ENCODE data around the gene DCHS1.

DCHS1 gene

GRCh38 chr11:6671991-6672390 lies 16.4 kb upstream of the DCHS1 start:
- CTCF ChIA-PET = no interaction called here
- TF ChIP-seq SUZ12 (IDR thresholded peaks at IDR 0.05) (no peak), FOXK2 (IDR thresholded peaks at IDR 0.05) (no peak), TARDBP (IDR thresholded peaks at IDR 0.05) (no peak), CTBP1 (IDR thresholded peaks at IDR 0.05; ENCODE audit: borderline replicate concordance) (no peak), L3MBTL2 (conservative IDR thresholded peaks at IDR 0.05) (no peak), FOXM1 (IDR thresholded peaks at IDR 0.05; ENCODE audit: borderline replicate concordance) (no peak), ZNF384 (IDR thresholded peaks at IDR 0.05) (no peak), FOXA1 (IDR thresholded peaks at IDR 0.05) (no peak), ARNT (IDR thresholded peaks at IDR 0.05) (no peak), LEF1 (IDR thresholded peaks at IDR 0.05; ENCODE audit: borderline replicate concordance) (no peak), BHLHE40 (IDR thresholded peaks at IDR 0.05; ENCODE audit: borderline replicate concordance) (no peak)
- TF ChIP-seq, protein P1, sequence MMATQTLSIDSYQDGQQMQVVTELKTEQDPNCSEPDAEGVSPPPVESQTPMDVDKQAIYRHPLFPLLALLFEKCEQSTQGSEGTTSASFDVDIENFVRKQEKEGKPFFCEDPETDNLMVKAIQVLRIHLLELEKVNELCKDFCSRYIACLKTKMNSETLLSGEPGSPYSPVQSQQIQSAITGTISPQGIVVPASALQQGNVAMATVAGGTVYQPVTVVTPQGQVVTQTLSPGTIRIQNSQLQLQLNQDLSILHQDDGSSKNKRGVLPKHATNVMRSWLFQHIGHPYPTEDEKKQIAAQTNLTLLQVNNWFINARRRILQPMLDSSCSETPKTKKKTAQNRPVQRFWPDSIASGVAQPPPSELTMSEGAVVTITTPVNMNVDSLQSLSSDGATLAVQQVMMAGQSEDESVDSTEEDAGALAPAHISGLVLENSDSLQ (IDR thresholded peaks at IDR 0.05) = no peak
- no peak for DNase-seq (ENCODE audit: extremely low spot score)
- POLR2A ChIA-PET = interaction anchor here (2.3 kb wide), 1 partner anchor 11 kb away, joined by 8 read pairs; the partner anchor contains the start of gene MRPL17

DNA sequence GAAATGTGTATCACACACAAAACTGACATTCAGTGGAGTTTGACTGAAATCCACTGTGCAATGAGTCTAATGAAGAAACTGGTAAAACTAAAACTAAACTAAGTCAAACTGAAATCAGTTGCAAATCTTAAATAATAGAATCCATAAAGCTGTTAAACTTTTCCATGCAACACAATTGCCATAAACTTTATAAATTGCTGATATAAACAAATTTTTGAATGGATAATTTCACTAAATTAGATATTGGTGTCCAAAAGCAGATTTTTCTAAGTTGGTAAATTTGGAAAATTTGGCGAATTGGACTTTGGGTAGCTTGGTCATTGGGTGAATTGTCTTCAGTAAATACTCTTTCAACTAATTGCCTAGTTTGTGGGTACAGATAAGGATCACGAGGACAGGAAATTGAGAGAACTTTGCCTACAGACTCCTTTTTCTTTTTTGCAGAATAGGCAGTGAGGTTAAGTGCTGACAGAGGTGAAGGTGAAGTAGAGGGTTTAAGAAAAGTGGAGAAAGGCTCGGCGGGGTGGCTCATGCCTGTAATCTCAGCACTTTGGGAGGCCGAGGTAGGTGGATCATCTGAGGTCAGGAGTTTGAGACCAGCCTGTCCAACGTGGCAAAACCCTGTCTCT lies 14.7 kb upstream of the DCHS1 start:
- ChIA-PET POLR2A (interaction anchor here (1.3 to 2.3 kb wide), 2 partner anchors 10 to 13 kb away, joined by 3 to 8 read pairs; partner anchors contain the start of gene MRPL17), CTCF (no interaction called here)
- no peak for DNase-seq (ENCODE audit: extremely low spot score)
- TF ChIP-seq LEF1 (IDR thresholded peaks at IDR 0.05; ENCODE audit: borderline replicate concordance) (no peak), ARNT (IDR thresholded peaks at IDR 0.05) (no peak), ELF4 (IDR thresholded peaks at IDR 0.05) (no peak), SP1 (IDR thresholded peaks at IDR 0.05) (no peak), FOXM1 (IDR thresholded peaks at IDR 0.05; ENCODE audit: borderline replicate concordance) (no peak), SUZ12 (IDR thresholded peaks at IDR 0.05) (no peak), FOXK2 (IDR thresholded peaks at IDR 0.05) (no peak), BHLHE40 (IDR thresholded peaks at IDR 0.05; ENCODE audit: borderline replicate concordance) (no peak), ZNF384 (IDR thresholded peaks at IDR 0.05) (no peak), CTBP1 (IDR thresholded peaks at IDR 0.05; ENCODE audit: borderline replicate concordance) (no peak)
- TF ChIP-seq, protein P1 (IDR thresholded peaks at IDR 0.05) = no peak

- TF ChIP-seq FOXM1 (IDR thresholded peaks at IDR 0.05; ENCODE audit: borderline replicate concordance) (no peak), NFRKB (IDR thresholded peaks at IDR 0.05) (no peak), SP1 (IDR thresholded peaks at IDR 0.05) (no peak), FOXK2 (IDR thresholded peaks at IDR 0.05) (no peak), SUZ12 (IDR thresholded peaks at IDR 0.05) (no peak), CTBP1 (IDR thresholded peaks at IDR 0.05; ENCODE audit: borderline replicate concordance) (no peak), L3MBTL2 (conservative IDR thresholded peaks at IDR 0.05) (no peak), LEF1 (IDR thresholded peaks at IDR 0.05; ENCODE audit: borderline replicate concordance) (no peak), ARNT (IDR thresholded peaks at IDR 0.05) (no peak), HDGF (IDR thresholded peaks at IDR 0.05; ENCODE audit: borderline replicate concordance) (no peak), FOXA1 (IDR thresholded peaks at IDR 0.05) (no peak), TARDBP (IDR thresholded peaks at IDR 0.05) (no peak), ZNF384 (IDR thresholded peaks at IDR 0.05) (no peak), BHLHE40 (IDR thresholded peaks at IDR 0.05; ENCODE audit: borderline replicate concordance) (no peak), ELF4 (IDR thresholded peaks at IDR 0.05) (no peak)
- TF ChIP-seq, protein P1 (IDR thresholded peaks at IDR 0.05) = no peak
- ChIA-PET CTCF (interaction anchor here (0.7 to 1.8 kb wide), 6 partner anchors 9 to 289 kb away, joined by 3 to 6 read pairs (median 4); partner anchors contain the start of gene TAF10), POLR2A (interaction anchor here (0.9 kb wide), 1 partner anchor 16 kb away, joined by 3 read pairs; the partner anchor contains the start of gene MRPL17)
- DNase-seq (ENCODE audit: extremely low spot score) = peak; percentile 37
These were observed 12.2 kb upstream of the DCHS1 start for GRCh38 chr11:6667733-6668374.

DNA sequence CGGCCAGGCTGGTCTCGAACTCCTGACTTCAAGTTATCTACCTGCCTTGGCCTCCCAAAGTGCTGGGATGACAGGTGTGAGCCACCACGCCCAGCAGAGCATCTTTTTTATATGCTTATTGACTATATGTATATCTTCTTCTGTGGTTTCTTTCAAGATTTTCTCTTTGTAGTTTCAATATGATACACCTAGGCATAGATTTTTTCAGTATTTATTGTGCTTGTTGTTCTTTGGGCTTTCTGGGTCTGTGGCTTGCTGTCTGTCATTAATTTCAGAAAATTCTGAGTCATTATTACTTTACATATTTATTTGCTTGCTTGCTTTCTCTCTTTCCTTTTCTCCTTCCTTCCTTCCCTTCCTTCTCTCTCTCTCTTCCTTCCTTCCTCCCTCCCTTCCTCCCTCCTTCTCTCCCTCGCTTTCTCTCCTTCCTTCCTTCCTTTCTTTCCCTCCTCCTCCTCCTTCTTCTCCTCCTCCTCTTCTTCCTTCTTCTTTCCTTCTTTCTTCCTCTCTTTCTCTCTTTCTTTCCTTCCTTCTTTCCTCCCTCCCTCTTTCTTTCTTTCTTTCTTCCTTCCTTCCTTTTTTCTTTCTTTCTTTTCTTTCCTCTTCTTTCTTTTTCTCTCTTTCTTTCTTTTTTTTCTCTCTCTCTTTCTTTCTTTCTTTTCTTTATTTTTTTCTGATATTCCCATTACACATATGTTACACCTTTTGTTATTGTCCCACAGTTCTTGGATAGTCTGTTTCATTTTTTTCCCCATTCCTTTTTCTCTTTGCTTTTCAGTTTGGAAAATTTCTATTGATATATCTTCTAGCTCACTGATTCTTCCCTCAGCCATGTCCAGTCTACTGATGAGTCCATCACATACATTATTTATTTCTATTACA lies 10.9 kb upstream of the DCHS1 start:
- POLR2A ChIA-PET = no interaction called here
- no peak for DNase-seq (ENCODE audit: extremely low spot score)
- CTCF ChIA-PET = interaction anchor here (1.3 to 1.8 kb wide), 2 partner anchors 11 to 54 kb away, joined by 4 to 6 read pairs; partner anchors contain the start of gene TAF10
- no peak for TF ChIP-seq CTBP1 (IDR thresholded peaks at IDR 0.05; ENCODE audit: borderline replicate concordance)
- no peak for TF ChIP-seq LEF1 (IDR thresholded peaks at IDR 0.05; ENCODE audit: borderline replicate concordance)
- no peak for TF ChIP-seq SUZ12 (IDR thresholded peaks at IDR 0.05)
- no peak for TF ChIP-seq SP1 (IDR thresholded peaks at IDR 0.05)
- no peak for TF ChIP-seq FOXM1 (IDR thresholded peaks at IDR 0.05; ENCODE audit: borderline replicate concordance)
- no peak for TF ChIP-seq HDGF (IDR thresholded peaks at IDR 0.05; ENCODE audit: borderline replicate concordance)
- no peak for TF ChIP-seq FOXA1 (IDR thresholded peaks at IDR 0.05)
- TF ChIP-seq NFRKB (IDR thresholded peaks at IDR 0.05) = no peak
- TF ChIP-seq ARNT (IDR thresholded peaks at IDR 0.05) = no peak

DNA sequence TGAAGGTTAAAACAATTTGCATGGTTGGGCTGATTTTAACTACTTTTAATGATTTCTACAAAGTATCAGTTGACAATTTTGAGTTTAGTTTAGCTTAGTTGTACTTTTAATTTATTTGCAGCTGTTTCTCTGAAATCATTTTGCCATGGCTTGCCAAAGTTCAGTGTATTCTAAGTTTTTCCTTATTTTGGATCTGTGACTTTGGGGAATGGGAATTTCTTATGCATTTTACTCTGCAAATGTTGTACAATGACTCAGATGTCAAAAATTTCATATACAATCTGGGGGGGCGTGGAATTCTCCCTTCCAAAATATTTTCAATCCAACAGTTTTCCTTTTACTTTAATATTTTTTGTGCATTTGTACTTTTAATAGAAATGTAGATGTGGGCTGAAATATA lies 8.9 kb upstream of the DCHS1 start:
- TF ChIP-seq FOXK2 (IDR thresholded peaks at IDR 0.05) (no peak), BHLHE40 (IDR thresholded peaks at IDR 0.05; ENCODE audit: borderline replicate concordance) (no peak), HDGF (IDR thresholded peaks at IDR 0.05; ENCODE audit: borderline replicate concordance) (no peak), LEF1 (IDR thresholded peaks at IDR 0.05; ENCODE audit: borderline replicate concordance) (no peak), TARDBP (IDR thresholded peaks at IDR 0.05) (no peak), CTBP1 (IDR thresholded peaks at IDR 0.05; ENCODE audit: borderline replicate concordance) (no peak), L3MBTL2 (conservative IDR thresholded peaks at IDR 0.05) (no peak), FOXA1 (IDR thresholded peaks at IDR 0.05) (no peak), SP1 (IDR thresholded peaks at IDR 0.05) (no peak), SUZ12 (IDR thresholded peaks at IDR 0.05) (no peak), NFRKB (IDR thresholded peaks at IDR 0.05) (no peak)
- TF ChIP-seq, protein P1 (IDR thresholded peaks at IDR 0.05) = no peak
- POLR2A ChIA-PET = no interaction called here
- DNase-seq (ENCODE audit: extremely low spot score) = no peak
- CTCF ChIA-PET = no interaction called here
